ENCODE data around the gene TRIO.
"Not testable (repeated sequence)": the region's sequence is repeated elsewhere in the genome, so short reads cannot be mapped to it uniquely, and the experiment has no call there.

The TRIO gene

GRCh38 chr5:14142827-14143545, at the start of gene TRIO:
Gene TRIO, plus strand, starts transcription at chr5:14143342. Its CDS starts 384 bp downstream, at chr5:14143726.
- DNase-seq = peak; percentile 91

GRCh38 chr5:14097380-14097779, 45.8 kb upstream of the TRIO start:
- not testable (repeated sequence) for DNase-seq

- DNase-seq = no peak
Measured at GRCh38 chr5:14097998-14098471, 45.1 kb upstream of the TRIO start.

GRCh38 chr5:14100281-14100680, 42.9 kb upstream of the TRIO start:
- DNase-seq = no peak

GRCh38 chr5:14101922-14102321, 41.2 kb upstream of the TRIO start:
- DNase-seq = no peak

GRCh38 chr5:14102666-14103065, 40.5 kb upstream of the TRIO start:
- DNase-seq = no peak

- DNase-seq = peak; percentile 42
Measured at GRCh38 chr5:14105718-14106410, 37.3 kb upstream of the TRIO start.

- no peak for DNase-seq
Measured at GRCh38 chr5:14107536-14107935, 35.6 kb upstream of the TRIO start.

- no peak for DNase-seq
Measured at GRCh38 chr5:14108170-14108996, 34.8 kb upstream of the TRIO start.

GRCh38 chr5:14109041-14109747, 33.9 kb upstream of the TRIO start:
- no peak for DNase-seq

GRCh38 chr5:14109771-14110170, 33.4 kb upstream of the TRIO start:
- DNase-seq = no peak

GRCh38 chr5:14110196-14110595, 32.9 kb upstream of the TRIO start:
- no peak for DNase-seq

GRCh38 chr5:14110680-14111079, 32.5 kb upstream of the TRIO start:
- DNase-seq = no peak

- DNase-seq = no peak
Measured at GRCh38 chr5:14112998-14113652, 30.0 kb upstream of the TRIO start.

GRCh38 chr5:14114615-14115251, 28.4 kb upstream of the TRIO start:
- no peak for DNase-seq

GRCh38 chr5:14115323-14115895, 27.7 kb upstream of the TRIO start:
- DNase-seq = no peak

GRCh38 chr5:14118551-14119320, 24.4 kb upstream of the TRIO start:
- DNase-seq = no peak

GRCh38 chr5:14120176-14120575, 23.0 kb upstream of the TRIO start:
- no peak for DNase-seq

GRCh38 chr5:14121552-14121951, 21.6 kb upstream of the TRIO start:
- no peak for DNase-seq

- DNase-seq = no peak
Measured at GRCh38 chr5:14122089-14122488, 21.1 kb upstream of the TRIO start.

GRCh38 chr5:14123551-14123950, 19.6 kb upstream of the TRIO start:
- no peak for DNase-seq
